ENCODE measurements around the gene ADAMTS18. TPM values are rescaled to one million over a fixed set of nuclear protein-coding genes. Genes with fewer than 3 reads are reported as not detected.

ADAMTS18 gene
- polyA plus RNA-seq, 1 donor (not counting 4 experiments of a cell fraction or from before 2014, with no cell fraction given), result not detected

DNA sequence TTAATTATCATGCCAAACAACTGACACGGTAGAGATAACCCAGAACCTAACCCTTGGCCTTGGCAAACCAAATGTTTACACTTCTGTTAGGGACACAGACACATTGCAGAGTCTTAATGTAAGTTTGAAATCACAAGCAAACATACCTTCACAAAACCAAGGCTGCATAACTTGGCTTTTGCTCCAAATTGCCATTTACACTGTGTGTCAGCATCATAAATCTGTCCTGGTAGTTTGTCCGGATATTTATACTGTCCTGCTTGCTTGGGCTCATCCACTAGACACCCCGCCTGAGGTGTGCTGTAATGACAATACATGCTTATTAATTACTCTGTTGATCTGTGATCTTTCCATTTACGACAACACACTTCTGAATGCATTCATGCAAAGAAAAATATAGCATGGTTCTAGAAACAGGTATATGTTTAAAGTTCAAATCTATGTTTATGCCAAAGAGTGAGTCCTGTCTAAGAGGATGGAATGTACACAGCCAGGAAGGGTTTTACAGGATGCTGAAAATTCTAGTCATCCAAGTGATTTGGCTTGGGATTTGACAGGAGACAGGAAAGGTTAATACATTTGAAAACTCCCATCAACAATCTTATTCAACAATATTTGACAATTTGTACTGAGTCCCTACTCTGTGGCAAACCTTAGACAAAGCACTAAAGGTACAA is 81.1 kb downstream of the ADAMTS18 start:
- H3K27me3 ChIP-seq (ENCODE audit: control insufficient read depth, extremely low read depth, insufficient read depth, low read length), result no peaks in the 10 kb centered on the region
- H4K20me1 ChIP-seq (ENCODE audit: control insufficient read depth, extremely low read depth, insufficient read depth, low read length), result no peaks in the 10 kb centered on the region
- no peaks in the 10 kb centered on the region for H3K9me1 ChIP-seq (ENCODE audit: control insufficient read depth, extremely low read depth, insufficient read depth, low read length)
- no peak overlapping the region for H3K27ac ChIP-seq (ENCODE audit: control insufficient read depth, insufficient read depth, low read length)
- no peak for FAIRE-seq
- H2AFZ ChIP-seq (ENCODE audit: control insufficient read depth, low read length), result no peak overlapping the region
- DNase-seq (ENCODE audit: low read depth, low spot score), result no peak
- no peak overlapping the region for H3K9ac ChIP-seq (ENCODE audit: control insufficient read depth, extremely low read depth, insufficient read depth, low read length)
- dilution Hi-C loops (cut with MboI; ENCODE audit: extremely low pct_ligation_motif_present, low sequenced_read_pairs), result no loop called here
- no peak overlapping the region for H3K4me3 ChIP-seq (ENCODE audit: control insufficient read depth in 2 of 3, extremely low read depth in 1 of 3, insufficient read depth in 2 of 3, low read depth in 1 of 3, low read length in 3 of 3)
- no peaks in the 10 kb centered on the region for H3K36me3 ChIP-seq (ENCODE audit: control insufficient read depth in 2 of 2, extremely low read depth in 1 of 2, insufficient read depth in 2 of 2, low read length in 2 of 2)
- no peaks in the 10 kb centered on the region for H3K9me3 ChIP-seq (ENCODE audit: control insufficient read depth, low read depth, low read length)
- TF ChIP-seq CTCF (optimal IDR thresholded peaks at IDR 0.05 in 1 of 3, IDR thresholded peaks at IDR 0.05 in 1 of 3, conservative IDR thresholded peaks at IDR 0.05 in 1 of 3; ENCODE audit: extremely low read depth in 1 of 3, insufficient read depth in 2 of 3, low read length in 3 of 3) (no peak), EZH2 (IDR thresholded peaks at IDR 0.05; ENCODE audit: low read length) (no peak)
- no peaks in the 10 kb centered on the region for H3K4me1 ChIP-seq (ENCODE audit: control insufficient read depth, extremely low read depth, insufficient read depth, low read length)
- H3K79me2 ChIP-seq (ENCODE audit: control insufficient read depth, insufficient read depth, low read length), result no peaks in the 10 kb centered on the region
- no peak overlapping the region for H3K4me2 ChIP-seq (ENCODE audit: control insufficient read depth, extremely low read depth, insufficient read depth, low read depth, low read length)

DNA sequence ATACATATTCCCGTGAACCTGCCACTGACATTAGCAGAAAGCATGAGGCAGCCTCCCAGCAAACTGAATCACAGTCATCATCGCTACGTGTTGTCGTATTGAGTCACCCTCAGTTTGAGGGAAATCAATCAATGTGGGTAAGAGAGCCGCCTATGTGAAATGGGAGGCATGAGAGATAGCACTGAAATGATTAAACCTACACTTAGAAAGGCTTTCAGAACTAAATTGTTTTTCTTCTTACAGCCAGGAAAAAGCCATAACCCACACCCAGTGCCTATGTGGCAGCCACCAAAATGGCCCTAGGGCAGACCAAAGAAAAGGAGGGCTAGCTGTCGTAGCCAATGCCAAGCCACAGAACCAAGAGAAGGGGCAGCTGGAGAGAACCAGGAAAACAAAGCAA is 90.5 kb downstream of the ADAMTS18 start:
- Histone ChIP-seq H3K36me3 (ENCODE audit: control insufficient read depth in 2 of 2, extremely low read depth in 1 of 2, insufficient read depth in 2 of 2, low read length in 2 of 2) (no peaks in the 10 kb centered on the region), H4K20me1 (ENCODE audit: control insufficient read depth, extremely low read depth, insufficient read depth, low read length) (no peaks in the 10 kb centered on the region), H3K27ac (ENCODE audit: control insufficient read depth, insufficient read depth, low read length) (no peak overlapping the region), H3K4me3 (ENCODE audit: control insufficient read depth in 2 of 3, extremely low read depth in 1 of 3, insufficient read depth in 2 of 3, low read depth in 1 of 3, low read length in 3 of 3) (no peak overlapping the region), H3K4me2 (ENCODE audit: control insufficient read depth, extremely low read depth, insufficient read depth, low read depth, low read length) (no peak overlapping the region), H3K9me1 (ENCODE audit: control insufficient read depth, extremely low read depth, insufficient read depth, low read length) (no peaks in the 10 kb centered on the region), H2AFZ (ENCODE audit: control insufficient read depth, low read length) (no peak overlapping the region), H3K9me3 (ENCODE audit: control insufficient read depth, low read depth, low read length) (no peaks in the 10 kb centered on the region), H3K79me2 (ENCODE audit: control insufficient read depth, insufficient read depth, low read length) (no peaks in the 10 kb centered on the region), H3K27me3 (ENCODE audit: control insufficient read depth, extremely low read depth, insufficient read depth, low read length) (no peaks in the 10 kb centered on the region), H3K4me1 (ENCODE audit: control insufficient read depth, extremely low read depth, insufficient read depth, low read length) (no peaks in the 10 kb centered on the region), H3K9ac (ENCODE audit: control insufficient read depth, extremely low read depth, insufficient read depth, low read length) (no peak overlapping the region)
- DNase-seq (ENCODE audit: low read depth, low spot score) (no peak), FAIRE-seq (no peak)
- dilution Hi-C loops (cut with MboI; ENCODE audit: extremely low pct_ligation_motif_present, low sequenced_read_pairs), result no loop called here
- TF ChIP-seq CTCF (optimal IDR thresholded peaks at IDR 0.05 in 1 of 3, IDR thresholded peaks at IDR 0.05 in 1 of 3, conservative IDR thresholded peaks at IDR 0.05 in 1 of 3; ENCODE audit: extremely low read depth in 1 of 3, insufficient read depth in 2 of 3, low read length in 3 of 3) (no peak), EZH2 (IDR thresholded peaks at IDR 0.05; ENCODE audit: low read length) (no peak)
